ENCODE measurements around the gene LRP1.

DNA sequence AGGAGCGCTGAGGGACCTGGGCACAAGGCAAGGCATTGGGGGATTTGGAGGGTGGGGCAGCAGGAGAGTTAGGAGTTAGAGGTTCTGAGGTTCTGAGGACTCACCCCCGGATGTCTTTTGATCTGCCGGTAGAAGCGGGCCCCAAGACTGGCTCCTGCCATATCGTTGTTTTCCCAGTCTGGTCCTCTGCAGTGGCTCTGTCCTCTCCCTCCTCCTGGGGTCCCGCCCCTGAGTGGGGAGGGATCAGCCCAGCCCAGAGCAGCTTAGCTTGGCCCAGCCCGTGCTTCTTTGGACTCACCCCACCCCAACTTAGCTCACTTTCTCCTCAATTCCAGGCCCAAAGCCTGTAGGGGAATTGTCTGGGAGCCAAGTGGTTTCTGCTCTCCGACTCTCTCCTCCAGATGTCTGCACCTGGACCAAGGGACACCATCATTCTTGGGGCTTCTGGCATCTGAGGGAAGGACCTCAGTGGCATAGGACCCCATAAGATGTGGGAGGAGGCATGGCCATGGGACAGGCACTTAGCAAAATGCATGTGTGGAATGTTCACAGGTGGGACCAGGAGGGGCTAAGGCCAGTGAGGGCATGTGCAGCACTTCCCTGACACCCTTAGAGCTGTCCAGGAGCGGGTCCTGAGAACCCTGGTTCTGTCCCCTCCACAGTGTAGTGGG lies 108.8 kb downstream of the LRP1 start:
- TF ChIP-seq, protein P1, sequence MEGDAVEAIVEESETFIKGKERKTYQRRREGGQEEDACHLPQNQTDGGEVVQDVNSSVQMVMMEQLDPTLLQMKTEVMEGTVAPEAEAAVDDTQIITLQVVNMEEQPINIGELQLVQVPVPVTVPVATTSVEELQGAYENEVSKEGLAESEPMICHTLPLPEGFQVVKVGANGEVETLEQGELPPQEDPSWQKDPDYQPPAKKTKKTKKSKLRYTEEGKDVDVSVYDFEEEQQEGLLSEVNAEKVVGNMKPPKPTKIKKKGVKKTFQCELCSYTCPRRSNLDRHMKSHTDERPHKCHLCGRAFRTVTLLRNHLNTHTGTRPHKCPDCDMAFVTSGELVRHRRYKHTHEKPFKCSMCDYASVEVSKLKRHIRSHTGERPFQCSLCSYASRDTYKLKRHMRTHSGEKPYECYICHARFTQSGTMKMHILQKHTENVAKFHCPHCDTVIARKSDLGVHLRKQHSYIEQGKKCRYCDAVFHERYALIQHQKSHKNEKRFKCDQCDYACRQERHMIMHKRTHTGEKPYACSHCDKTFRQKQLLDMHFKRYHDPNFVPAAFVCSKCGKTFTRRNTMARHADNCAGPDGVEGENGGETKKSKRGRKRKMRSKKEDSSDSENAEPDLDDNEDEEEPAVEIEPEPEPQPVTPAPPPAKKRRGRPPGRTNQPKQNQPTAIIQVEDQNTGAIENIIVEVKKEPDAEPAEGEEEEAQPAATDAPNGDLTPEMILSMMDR (optimal IDR thresholded peaks at IDR 0.05 in 1 of 3, IDR thresholded peaks at IDR 0.05 in 1 of 3, conservative IDR thresholded peaks at IDR 0.05 in 1 of 3; ENCODE audit: extremely low read depth in 1 of 3, insufficient read depth in 2 of 3, low read length in 3 of 3): no peak
- no peak for TF ChIP-seq EZH2 (IDR thresholded peaks at IDR 0.05; ENCODE audit: low read length)
